Activated gamma-delta T cell treated with Interleukin-2 at 50 U/mL for 16 hours (primary cell): ENCODE measurements around the gene ADAM23.

Source experiments
- DNase-seq: peaks from one replicate; pipeline ENCODE4 v3.0.0-alpha.2; 2020

The ADAM23 gene

DNA sequence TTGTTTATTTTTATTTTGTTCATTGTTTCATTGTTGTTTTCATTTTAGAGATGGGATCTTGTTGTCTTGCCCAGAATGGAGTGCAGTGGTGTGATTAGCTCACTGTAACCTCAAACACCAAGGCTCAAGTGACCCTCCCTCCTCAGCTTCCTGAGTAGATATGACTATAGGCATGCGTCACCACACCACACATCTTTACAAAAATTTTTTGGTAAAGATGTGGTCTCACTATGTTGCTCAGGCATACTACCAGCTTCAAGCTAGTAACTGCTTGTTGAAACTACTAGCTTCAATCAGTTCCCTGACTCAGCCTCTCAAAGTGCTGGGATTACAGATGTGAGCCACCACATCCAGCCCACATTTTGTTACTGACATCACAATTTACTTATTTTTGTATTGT is 213.8 kb downstream of the ADAM23 start:
- no peak for DNase-seq

DNA sequence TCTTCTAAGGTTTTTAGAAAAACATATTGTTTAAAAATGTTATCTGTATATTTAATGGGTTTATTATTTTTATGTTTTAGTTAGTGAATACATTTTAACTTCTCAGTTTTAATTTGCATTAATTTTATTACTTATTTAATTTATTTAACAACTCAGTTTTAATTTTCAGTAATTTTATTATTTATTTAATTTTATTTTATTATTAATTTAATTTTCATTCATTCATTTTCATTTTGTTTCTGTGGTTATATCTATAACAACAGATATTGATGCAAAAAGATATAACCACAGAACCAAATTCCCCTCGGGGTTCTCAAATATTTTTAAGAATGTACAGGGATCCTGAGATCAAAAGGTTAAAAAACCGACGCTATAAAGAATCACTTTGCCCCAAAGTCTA is 221.9 kb downstream of the ADAM23 start:
- DNase-seq: no peak
